Fibroblast of lung (primary cell): ENCODE data around the gene TSPAN11.

Experiments used
- CTCF ChIP-seq, 2 donors: IDR thresholded peaks in 1 of 2; conservative IDR thresholded peaks in 1 of 2; 1 replicate in 1 of 2; 2 replicates in 1 of 2; pipeline ENCODE4 v1.5.1; 2011 to 2012; ENCODE audit warnings: low read length in 2 of 2, control low read depth in 1 of 2, inconsistent platforms in 1 of 2, low read depth in 1 of 2, mild to moderate bottlenecking in 1 of 2
- EZH2 ChIP-seq: IDR thresholded peaks from 2 replicates; pipeline ENCODE4 v1.5.1; 2012; ENCODE audit warnings: low read length, control low read depth, mild to moderate bottlenecking; ENCODE audit errors: missing control alignments

- TF ChIP-seq CTCF (conservative IDR thresholded peaks at IDR 0.05 in 1 of 2, IDR thresholded peaks at IDR 0.05 in 1 of 2; ENCODE audit: low read depth in 1 of 2, low read length in 2 of 2) = no peak
- TF ChIP-seq EZH2 = no peak
Measured at GRCh38 chr12:31007636-31008175, 81.2 kb downstream of the TSPAN11 start.
